ENCODE measurements around the gene GPR176.

GRCh38 chr15:39756806-39757522 lies 163.1 kb downstream of the GPR176 start:
- TF ChIP-seq CTCF (IDR thresholded peaks at IDR 0.05) (peak; percentile 54 to 78 (median 64)), POLR2A (IDR thresholded peaks at IDR 0.05) (no peak), EP300 (IDR thresholded peaks at IDR 0.05) (no peak)

Measured in ovary (tissue), 3 donors.